ENCODE measurements around the gene ABHD6. TPM values are rescaled to one million over a fixed set of nuclear protein-coding genes. Genes with fewer than 3 reads are reported as not detected.

The ABHD6 gene
- polyA plus RNA-seq, 1 donor from 2014 or later = 38.9 TPM

DNA sequence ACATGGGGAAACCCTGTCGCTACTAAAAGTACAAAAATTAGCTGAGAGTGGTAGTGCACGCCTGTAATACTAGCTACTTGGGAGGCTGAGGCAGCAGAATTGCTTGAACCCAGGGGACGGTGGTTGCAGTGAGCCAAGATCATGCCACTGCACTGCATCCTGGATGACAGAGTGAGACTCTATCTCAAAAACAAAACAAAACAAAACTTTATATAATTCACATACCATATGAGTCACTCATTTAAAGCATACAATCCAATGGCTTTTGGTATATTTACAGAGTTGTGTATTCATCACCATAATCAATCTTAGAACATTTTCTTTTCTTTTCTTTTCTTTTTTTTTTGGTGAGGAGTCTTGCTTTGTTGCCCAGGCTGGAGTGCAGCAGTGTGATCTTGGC, 103.8 kb downstream of the ABHD6 start:
- Histone ChIP-seq H3K36me3 (ENCODE audit: insufficient read depth, low read length) (no peaks in the 10 kb centered on the region), H3K4me2 (ENCODE audit: low read length) (no peak overlapping the region), H3K4me3 (ENCODE audit: low read length) (no peak overlapping the region), H4K20me1 (ENCODE audit: insufficient read depth) (no peaks in the 10 kb centered on the region), H3F3A (ENCODE audit: insufficient read depth, low read length, poor library complexity, severe bottlenecking) (no peaks in the 10 kb centered on the region), H3K9me3 (ENCODE audit: low read length) (no peaks in the 10 kb centered on the region), H3K9ac (ENCODE audit: low read length) (no peak overlapping the region), H3K79me2 (replicated peaks; ENCODE audit: insufficient read depth, low read length) (no peaks in the 10 kb centered on the region), H2AFZ (ENCODE audit: low read depth, low read length) (no peak overlapping the region), H3K9me2 (ENCODE audit: insufficient read depth, low read length) (no peaks in the 10 kb centered on the region), H3K27ac (ENCODE audit: low read length) (no peak overlapping the region), H3K27me3 (ENCODE audit: insufficient read depth, low read depth, low read length) (no peaks in the 10 kb centered on the region)
- TF ChIP-seq, protein P1, sequence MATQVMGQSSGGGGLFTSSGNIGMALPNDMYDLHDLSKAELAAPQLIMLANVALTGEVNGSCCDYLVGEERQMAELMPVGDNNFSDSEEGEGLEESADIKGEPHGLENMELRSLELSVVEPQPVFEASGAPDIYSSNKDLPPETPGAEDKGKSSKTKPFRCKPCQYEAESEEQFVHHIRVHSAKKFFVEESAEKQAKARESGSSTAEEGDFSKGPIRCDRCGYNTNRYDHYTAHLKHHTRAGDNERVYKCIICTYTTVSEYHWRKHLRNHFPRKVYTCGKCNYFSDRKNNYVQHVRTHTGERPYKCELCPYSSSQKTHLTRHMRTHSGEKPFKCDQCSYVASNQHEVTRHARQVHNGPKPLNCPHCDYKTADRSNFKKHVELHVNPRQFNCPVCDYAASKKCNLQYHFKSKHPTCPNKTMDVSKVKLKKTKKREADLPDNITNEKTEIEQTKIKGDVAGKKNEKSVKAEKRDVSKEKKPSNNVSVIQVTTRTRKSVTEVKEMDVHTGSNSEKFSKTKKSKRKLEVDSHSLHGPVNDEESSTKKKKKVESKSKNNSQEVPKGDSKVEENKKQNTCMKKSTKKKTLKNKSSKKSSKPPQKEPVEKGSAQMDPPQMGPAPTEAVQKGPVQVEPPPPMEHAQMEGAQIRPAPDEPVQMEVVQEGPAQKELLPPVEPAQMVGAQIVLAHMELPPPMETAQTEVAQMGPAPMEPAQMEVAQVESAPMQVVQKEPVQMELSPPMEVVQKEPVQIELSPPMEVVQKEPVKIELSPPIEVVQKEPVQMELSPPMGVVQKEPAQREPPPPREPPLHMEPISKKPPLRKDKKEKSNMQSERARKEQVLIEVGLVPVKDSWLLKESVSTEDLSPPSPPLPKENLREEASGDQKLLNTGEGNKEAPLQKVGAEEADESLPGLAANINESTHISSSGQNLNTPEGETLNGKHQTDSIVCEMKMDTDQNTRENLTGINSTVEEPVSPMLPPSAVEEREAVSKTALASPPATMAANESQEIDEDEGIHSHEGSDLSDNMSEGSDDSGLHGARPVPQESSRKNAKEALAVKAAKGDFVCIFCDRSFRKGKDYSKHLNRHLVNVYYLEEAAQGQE (IDR thresholded peaks at IDR 0.05; ENCODE audit: borderline replicate concordance) = no peak
- TF ChIP-seq SMC3 (conservative IDR thresholded peaks at IDR 0.05; ENCODE audit: poor library complexity) (no peak), TAF1 (IDR thresholded peaks at IDR 0.05; ENCODE audit: low read depth) (no peak), EP300 (conservative IDR thresholded peaks at IDR 0.05; ENCODE audit: poor library complexity, severe bottlenecking) (no peak), MXI1 (conservative IDR thresholded peaks at IDR 0.05; ENCODE audit: poor library complexity, severe bottlenecking) (no peak), EZH2 (IDR thresholded peaks at IDR 0.05; ENCODE audit: borderline replicate concordance, insufficient read depth, low read length, poor library complexity, severe bottlenecking) (no peak)

DNA sequence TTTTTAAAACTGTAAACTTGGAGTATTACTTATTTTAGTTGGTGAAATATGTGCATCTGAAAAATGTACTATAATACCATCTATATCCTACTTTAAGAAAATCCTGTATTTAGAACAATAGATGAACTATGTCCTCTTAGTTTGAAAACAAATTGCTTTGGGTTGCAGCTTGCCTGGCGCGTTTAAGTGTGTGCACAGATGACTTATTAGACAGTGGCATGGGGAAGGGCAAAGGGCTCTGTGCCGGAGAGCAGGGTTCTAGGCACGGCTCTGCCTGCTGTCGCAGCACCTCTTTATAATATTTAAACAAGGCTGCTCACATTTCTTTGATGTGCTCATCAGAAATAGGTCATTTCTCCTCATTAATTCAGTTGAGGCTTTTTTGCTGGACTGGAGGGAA, 105.1 kb downstream of the ABHD6 start:
- Histone ChIP-seq H3K9ac (ENCODE audit: low read length) (no peak overlapping the region), H3K27ac (ENCODE audit: low read length) (no peak overlapping the region), H3K9me3 (ENCODE audit: low read length) (no peaks in the 10 kb centered on the region), H3F3A (ENCODE audit: insufficient read depth, low read length, poor library complexity, severe bottlenecking) (no peaks in the 10 kb centered on the region), H3K27me3 (ENCODE audit: insufficient read depth, low read depth, low read length) (no peaks in the 10 kb centered on the region), H2AFZ (ENCODE audit: low read depth, low read length) (no peak overlapping the region), H4K20me1 (ENCODE audit: insufficient read depth) (no peaks in the 10 kb centered on the region), H3K79me2 (replicated peaks; ENCODE audit: insufficient read depth, low read length) (no peaks in the 10 kb centered on the region), H3K9me2 (ENCODE audit: insufficient read depth, low read length) (no peaks in the 10 kb centered on the region), H3K36me3 (ENCODE audit: insufficient read depth, low read length) (no peaks in the 10 kb centered on the region), H3K4me2 (ENCODE audit: low read length) (no peak overlapping the region), H3K4me3 (ENCODE audit: low read length) (no peak overlapping the region)
- no peak for TF ChIP-seq SMC3 (conservative IDR thresholded peaks at IDR 0.05; ENCODE audit: poor library complexity)
- TF ChIP-seq, protein P2, sequence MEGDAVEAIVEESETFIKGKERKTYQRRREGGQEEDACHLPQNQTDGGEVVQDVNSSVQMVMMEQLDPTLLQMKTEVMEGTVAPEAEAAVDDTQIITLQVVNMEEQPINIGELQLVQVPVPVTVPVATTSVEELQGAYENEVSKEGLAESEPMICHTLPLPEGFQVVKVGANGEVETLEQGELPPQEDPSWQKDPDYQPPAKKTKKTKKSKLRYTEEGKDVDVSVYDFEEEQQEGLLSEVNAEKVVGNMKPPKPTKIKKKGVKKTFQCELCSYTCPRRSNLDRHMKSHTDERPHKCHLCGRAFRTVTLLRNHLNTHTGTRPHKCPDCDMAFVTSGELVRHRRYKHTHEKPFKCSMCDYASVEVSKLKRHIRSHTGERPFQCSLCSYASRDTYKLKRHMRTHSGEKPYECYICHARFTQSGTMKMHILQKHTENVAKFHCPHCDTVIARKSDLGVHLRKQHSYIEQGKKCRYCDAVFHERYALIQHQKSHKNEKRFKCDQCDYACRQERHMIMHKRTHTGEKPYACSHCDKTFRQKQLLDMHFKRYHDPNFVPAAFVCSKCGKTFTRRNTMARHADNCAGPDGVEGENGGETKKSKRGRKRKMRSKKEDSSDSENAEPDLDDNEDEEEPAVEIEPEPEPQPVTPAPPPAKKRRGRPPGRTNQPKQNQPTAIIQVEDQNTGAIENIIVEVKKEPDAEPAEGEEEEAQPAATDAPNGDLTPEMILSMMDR (IDR thresholded peaks at IDR 0.05; ENCODE audit: poor library complexity, severe bottlenecking) = no peak
- TF ChIP-seq EZH2 (IDR thresholded peaks at IDR 0.05; ENCODE audit: borderline replicate concordance, insufficient read depth, low read length, poor library complexity, severe bottlenecking) = no peak
- TF ChIP-seq RAD21 (conservative IDR thresholded peaks at IDR 0.05) = no peak
- TF ChIP-seq, protein P1 (IDR thresholded peaks at IDR 0.05; ENCODE audit: borderline replicate concordance) = no peak
- TF ChIP-seq MXI1 (conservative IDR thresholded peaks at IDR 0.05; ENCODE audit: poor library complexity, severe bottlenecking) = no peak
- no peak for TF ChIP-seq POLR2AphosphoS5 (IDR thresholded peaks at IDR 0.05)
- TF ChIP-seq TAF1 (IDR thresholded peaks at IDR 0.05; ENCODE audit: low read depth) = no peak
- no peak for TF ChIP-seq EP300 (conservative IDR thresholded peaks at IDR 0.05; ENCODE audit: poor library complexity, severe bottlenecking)

Small RNA genes within 50 kb of the gene (small RNA-seq; reads per million reads assigned to genes)
- gene AC098479.1 = 0 reads per million in 3 experiments

Other genes with a start within 250 kb of the ABHD6 start
- 10.3 and 13.3 TPM in 2 replicates for gene FLNB, start 229.4 kb upstream of the ABHD6 start, polyA plus RNA-seq
- not detected in 2 replicates for gene DNASE1L3, start 26.8 kb upstream of the ABHD6 start, polyA plus RNA-seq
- 12.8 and 13.0 TPM in 2 replicates for gene RPP14, start 68.5 kb downstream of the ABHD6 start, polyA plus RNA-seq
- 19.0 and 23.2 TPM in 2 replicates for gene HTD2, start 68.7 kb downstream of the ABHD6 start, polyA plus RNA-seq
- gene PXK, start 95.1 kb downstream of the ABHD6 start, polyA plus RNA-seq = 37.7 and 40.4 TPM in 2 replicates
- 154 and 201 TPM in 2 replicates for gene PDHB, start 196.0 kb downstream of the ABHD6 start, polyA plus RNA-seq

Measured in neural cell (in vitro differentiated cells).